GM12875 (cell line): ENCODE measurements around the gene INHBA.
A peak's percentile ranks its signal among the peaks of the same experiment; 100 is the strongest.

Source experiments
- H3K4me3 ChIP-seq: one replicate; pipeline ENCODE4 v1.5.1; 2011; ENCODE audit warnings: low read depth, low read length, control low read depth
- CTCF ChIP-seq: IDR thresholded peaks from 2 replicates; pipeline ENCODE4 v1.5.1; 2011; ENCODE audit warnings: low read depth, mild to moderate bottlenecking, control low read depth, inconsistent platforms, low read length, moderate library complexity, borderline replicate concordance; ENCODE audit not compliant: insufficient read depth

Gene INHBA

GRCh38 chr7:41716691-41717090 lies 13.8 kb upstream of the INHBA start:
- no peak overlapping the region for H3K4me3 ChIP-seq
- no peak for TF ChIP-seq CTCF

GRCh38 chr7:41715000-41715399 lies 12.1 kb upstream of the INHBA start:
- no peak for TF ChIP-seq CTCF
- H3K4me3 ChIP-seq: no peak overlapping the region

GRCh38 chr7:41711283-41712064 lies 8.6 kb upstream of the INHBA start:
- TF ChIP-seq CTCF: peak; percentile 30; the same call in 1 of the 2 replicates
- no peak overlapping the region for H3K4me3 ChIP-seq

GRCh38 chr7:41710838-41711237 lies 7.9 kb upstream of the INHBA start:
- H3K4me3 ChIP-seq: no peak overlapping the region
- no peak for TF ChIP-seq CTCF

GRCh38 chr7:41709621-41710020 lies 6.7 kb upstream of the INHBA start:
- no peak overlapping the region for H3K4me3 ChIP-seq
- TF ChIP-seq CTCF: no peak

- no peak for TF ChIP-seq CTCF
- no peak overlapping the region for H3K4me3 ChIP-seq
These were observed 5.9 kb upstream of the INHBA start for GRCh38 chr7:41708581-41709358.
